K562 (cell line): ENCODE results near the gene HPS1. TPM values are rescaled to one million over a fixed set of nuclear protein-coding genes. Genes with fewer than 3 reads are reported as not detected.

ENCODE experiments used
- ADNP ChIP-seq: fragments of 200-800 bp; sonication (Bioruptor generic); IDR thresholded peaks from 2 replicates; pipeline ENCODE4 v1.6.1; 2016; ENCODE audit warnings: missing genetic modification characterization, missing compliant biosample characterization
- NCOA6 ChIP-seq: fragments of 450-650 bp; IDR thresholded peaks from 2 replicates; pipeline ENCODE4 v1.6.1; 2017; ENCODE audit warnings: mild to moderate bottlenecking
- POLR2A ChIP-seq: fragments of 450-650 bp; conservative IDR thresholded peaks from 2 replicates; pipeline ENCODE4 v1.6.1; 2016
- SAP30 ChIP-seq: fragments of 200-600 bp; sonication (generic); IDR thresholded peaks from 2 replicates; pipeline ENCODE4 v1.6.1; 2012; ENCODE audit warnings: borderline replicate concordance, low read depth, mild to moderate bottlenecking, moderate library complexity, low read length, control low read depth, inconsistent platforms; ENCODE audit not compliant: insufficient read depth, poor library complexity, severe bottlenecking
- SMAD4 ChIP-seq: fragments of 250-450 bp; sonication (Bioruptor Pico); conservative IDR thresholded peaks from 2 replicates; pipeline ENCODE4 v1.8.0; 2021; ENCODE audit warnings: inconsistent platforms, mild to moderate bottlenecking, moderate library complexity
- SMARCC2 ChIP-seq: fragments of 450-650 bp; IDR thresholded peaks from 2 replicates; pipeline ENCODE4 v1.6.1; 2017; ENCODE audit warnings: antibody characterized with exemption, moderate library complexity, mild to moderate bottlenecking, low read depth
- TBP ChIP-seq: optimal IDR thresholded peaks from 2 replicates; pipeline ENCODE3; 2011; ENCODE audit warnings: low read depth, low read length, improper control_type of control experiment
- U2AF1 ChIP-seq: fragments of 200-400 bp; formaldehyde crosslinking; optimal IDR thresholded peaks from 2 replicates; pipeline ENCODE3; 2017; ENCODE audit warnings: mild to moderate bottlenecking, low read depth, low read length, moderate library complexity
- YY1 ChIP-seq, 3 experiments: IDR thresholded peaks; 2 replicates each; pipeline ENCODE4 v1.6.1; 2011; ENCODE audit warnings: low read length in 2 of 3, mild to moderate bottlenecking in 2 of 3, moderate library complexity in 2 of 3, borderline replicate concordance in 1 of 3, control low read depth in 1 of 3, low read depth in 1 of 3; ENCODE audit not compliant: insufficient read depth in 3 of 3, insufficient replicate concordance in 2 of 3, control insufficient read depth in 1 of 3, insufficient read length in 1 of 3; ENCODE audit errors: extremely low read depth in 1 of 3
- ZKSCAN1 ChIP-seq: fragments of 150-350 bp; IDR thresholded peaks from 2 replicates; pipeline ENCODE4 v1.6.1; 2016; ENCODE audit warnings: low read depth, low read length
- ZNF431 ChIP-seq: sonication (generic); formaldehyde crosslinking; IDR thresholded peaks from 2 replicates; pipeline ENCODE4 v1.8.0; 2022; ENCODE audit warnings: mild to moderate bottlenecking, missing genetic modification reagents
- polyA plus RNA-seq, 8 experiments: library from polyadenylated mRNA; depleted of rRNA in 4 of 8; stranded (reverse) in 5 of 8; unstranded in 3 of 8; fragments of >200 nt; fragmentation: Nextera tagmentation in 2 of 8; fragmentation: Illumina TruSeq in 1 of 8; extraction: Ambion mirVana in 2 of 8; extraction: Trizol in 1 of 8; gene quantifications; 2 replicates each; pipeline versions ENCODE4 v1.2.1 to v1.2.3, GENCODE V29; 2011 to 2014; ENCODE audit warnings: inconsistent platforms in 1 of 8, missing spikeins in 1 of 8
- total RNA-seq, 7 experiments: library from RNA; depleted of rRNA in 6 of 7; stranded (reverse); fragments of >200 nt in 6 of 7; fragmentation: Illumina TruSeq in 2 of 7; extraction: Trizol in 2 of 7; gene quantifications; 2 replicates each; pipeline versions ENCODE4 v1.2.1 to v1.2.3, GENCODE V29; 2011 to 2021; ENCODE audit warnings: low replicate concordance in 1 of 7
- TF ChIP-seq, protein P1 (sequence below), 2 experiments: fragments of 450-650 bp; formaldehyde crosslinking in 1 of 2; IDR thresholded peaks; 2 replicates each; pipeline versions ENCODE4 v1.4.0 to v1.6.1; 2014 to 2020; ENCODE audit warnings: mild to moderate bottlenecking in 2 of 2, borderline replicate concordance in 1 of 2, low read depth in 1 of 2
- TF ChIP-seq, protein P2 (sequence below): IDR thresholded peaks from 2 replicates; pipeline ENCODE4 v1.6.1; 2014; ENCODE audit warnings: antibody characterized with exemption
- TF ChIP-seq, protein P3 (sequence below): IDR thresholded peaks from 3 replicates; pipeline ENCODE4 v1.6.1; 2011; ENCODE audit warnings: borderline replicate concordance, mild to moderate bottlenecking, moderate library complexity; ENCODE audit not compliant: insufficient read length; ENCODE audit errors: extremely low read depth

The HPS1 gene
- total and polyA plus RNA-seq, 9 of the 15 experiments (the other 6 are each of a cell fraction or from before 2014, with no cell fraction given) = 18.1 to 43.6 (median 26.3) TPM

GRCh38 chr10:98446661-98447221, at the start of gene HPS1 (continued):
- TF ChIP-seq, protein P1, sequence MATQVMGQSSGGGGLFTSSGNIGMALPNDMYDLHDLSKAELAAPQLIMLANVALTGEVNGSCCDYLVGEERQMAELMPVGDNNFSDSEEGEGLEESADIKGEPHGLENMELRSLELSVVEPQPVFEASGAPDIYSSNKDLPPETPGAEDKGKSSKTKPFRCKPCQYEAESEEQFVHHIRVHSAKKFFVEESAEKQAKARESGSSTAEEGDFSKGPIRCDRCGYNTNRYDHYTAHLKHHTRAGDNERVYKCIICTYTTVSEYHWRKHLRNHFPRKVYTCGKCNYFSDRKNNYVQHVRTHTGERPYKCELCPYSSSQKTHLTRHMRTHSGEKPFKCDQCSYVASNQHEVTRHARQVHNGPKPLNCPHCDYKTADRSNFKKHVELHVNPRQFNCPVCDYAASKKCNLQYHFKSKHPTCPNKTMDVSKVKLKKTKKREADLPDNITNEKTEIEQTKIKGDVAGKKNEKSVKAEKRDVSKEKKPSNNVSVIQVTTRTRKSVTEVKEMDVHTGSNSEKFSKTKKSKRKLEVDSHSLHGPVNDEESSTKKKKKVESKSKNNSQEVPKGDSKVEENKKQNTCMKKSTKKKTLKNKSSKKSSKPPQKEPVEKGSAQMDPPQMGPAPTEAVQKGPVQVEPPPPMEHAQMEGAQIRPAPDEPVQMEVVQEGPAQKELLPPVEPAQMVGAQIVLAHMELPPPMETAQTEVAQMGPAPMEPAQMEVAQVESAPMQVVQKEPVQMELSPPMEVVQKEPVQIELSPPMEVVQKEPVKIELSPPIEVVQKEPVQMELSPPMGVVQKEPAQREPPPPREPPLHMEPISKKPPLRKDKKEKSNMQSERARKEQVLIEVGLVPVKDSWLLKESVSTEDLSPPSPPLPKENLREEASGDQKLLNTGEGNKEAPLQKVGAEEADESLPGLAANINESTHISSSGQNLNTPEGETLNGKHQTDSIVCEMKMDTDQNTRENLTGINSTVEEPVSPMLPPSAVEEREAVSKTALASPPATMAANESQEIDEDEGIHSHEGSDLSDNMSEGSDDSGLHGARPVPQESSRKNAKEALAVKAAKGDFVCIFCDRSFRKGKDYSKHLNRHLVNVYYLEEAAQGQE (IDR thresholded peaks at IDR 0.05; ENCODE audit: borderline replicate concordance) = peak; percentile 85
- TF ChIP-seq, protein P1 (CRISPR knock-in tag; IDR thresholded peaks at IDR 0.05; ENCODE audit: low read depth) = no peak
- TF ChIP-seq SMARCC2 (no peak), ADNP (tag) (peak; percentile 97), YY1 (IDR thresholded peaks at IDR 0.05; ENCODE audit: borderline replicate concordance in 1 of 3, control insufficient read depth in 1 of 3, extremely low read depth in 1 of 3, insufficient read depth in 3 of 3, insufficient read length in 1 of 3, insufficient replicate concordance in 2 of 3, low read depth in 1 of 3, low read length in 2 of 3) (peak in 1 of 3 experiments; percentile 39), POLR2A (peak; percentile 78), NCOA6 (no peak), ZNF431 (CRISPR knock-in tag) (no peak), TBP (peak; percentile 66), U2AF1 (no peak), SMAD4 (CRISPR knock-in tag) (peak; percentile 27; the same call in 1 of the 2 replicates), ZKSCAN1 (peak; percentile 32; the same call in 1 of the 2 replicates), SAP30 (peak; percentile 84)
- TF ChIP-seq, protein P2, sequence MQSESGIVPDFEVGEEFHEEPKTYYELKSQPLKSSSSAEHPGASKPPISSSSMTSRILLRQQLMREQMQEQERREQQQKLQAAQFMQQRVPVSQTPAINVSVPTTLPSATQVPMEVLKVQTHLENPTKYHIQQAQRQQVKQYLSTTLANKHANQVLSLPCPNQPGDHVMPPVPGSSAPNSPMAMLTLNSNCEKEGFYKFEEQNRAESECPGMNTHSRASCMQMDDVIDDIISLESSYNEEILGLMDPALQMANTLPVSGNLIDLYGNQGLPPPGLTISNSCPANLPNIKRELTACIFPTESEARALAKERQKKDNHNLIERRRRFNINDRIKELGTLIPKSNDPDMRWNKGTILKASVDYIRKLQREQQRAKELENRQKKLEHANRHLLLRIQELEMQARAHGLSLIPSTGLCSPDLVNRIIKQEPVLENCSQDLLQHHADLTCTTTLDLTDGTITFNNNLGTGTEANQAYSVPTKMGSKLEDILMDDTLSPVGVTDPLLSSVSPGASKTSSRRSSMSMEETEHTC = peak; percentile 88; the same call in 1 of the 2 replicates
- TF ChIP-seq, protein P3, sequence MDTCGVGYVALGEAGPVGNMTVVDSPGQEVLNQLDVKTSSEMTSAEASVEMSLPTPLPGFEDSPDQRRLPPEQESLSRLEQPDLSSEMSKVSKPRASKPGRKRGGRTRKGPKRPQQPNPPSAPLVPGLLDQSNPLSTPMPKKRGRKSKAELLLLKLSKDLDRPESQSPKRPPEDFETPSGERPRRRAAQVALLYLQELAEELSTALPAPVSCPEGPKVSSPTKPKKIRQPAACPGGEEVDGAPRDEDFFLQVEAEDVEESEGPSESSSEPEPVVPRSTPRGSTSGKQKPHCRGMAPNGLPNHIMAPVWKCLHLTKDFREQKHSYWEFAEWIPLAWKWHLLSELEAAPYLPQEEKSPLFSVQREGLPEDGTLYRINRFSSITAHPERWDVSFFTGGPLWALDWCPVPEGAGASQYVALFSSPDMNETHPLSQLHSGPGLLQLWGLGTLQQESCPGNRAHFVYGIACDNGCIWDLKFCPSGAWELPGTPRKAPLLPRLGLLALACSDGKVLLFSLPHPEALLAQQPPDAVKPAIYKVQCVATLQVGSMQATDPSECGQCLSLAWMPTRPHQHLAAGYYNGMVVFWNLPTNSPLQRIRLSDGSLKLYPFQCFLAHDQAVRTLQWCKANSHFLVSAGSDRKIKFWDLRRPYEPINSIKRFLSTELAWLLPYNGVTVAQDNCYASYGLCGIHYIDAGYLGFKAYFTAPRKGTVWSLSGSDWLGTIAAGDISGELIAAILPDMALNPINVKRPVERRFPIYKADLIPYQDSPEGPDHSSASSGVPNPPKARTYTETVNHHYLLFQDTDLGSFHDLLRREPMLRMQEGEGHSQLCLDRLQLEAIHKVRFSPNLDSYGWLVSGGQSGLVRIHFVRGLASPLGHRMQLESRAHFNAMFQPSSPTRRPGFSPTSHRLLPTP = peak; percentile 93
